CD4-positive, alpha-beta T cell treated with Interleukin-10 for 1 hour (primary cell): ENCODE data around the gene IL4R.

Experiments used
- DNase-seq: peaks from one replicate; pipeline ENCODE4 v3.0.0-alpha.2; 2020

The IL4R gene

DNA sequence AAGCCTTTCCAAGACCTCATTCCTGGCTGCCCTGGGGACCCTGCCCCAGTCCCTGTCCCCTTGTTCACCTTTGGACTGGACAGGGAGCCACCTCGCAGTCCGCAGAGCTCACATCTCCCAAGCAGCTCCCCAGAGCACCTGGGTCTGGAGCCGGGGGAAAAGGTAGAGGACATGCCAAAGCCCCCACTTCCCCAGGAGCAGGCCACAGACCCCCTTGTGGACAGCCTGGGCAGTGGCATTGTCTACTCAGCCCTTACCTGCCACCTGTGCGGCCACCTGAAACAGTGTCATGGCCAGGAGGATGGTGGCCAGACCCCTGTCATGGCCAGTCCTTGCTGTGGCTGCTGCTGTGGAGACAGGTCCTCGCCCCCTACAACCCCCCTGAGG lies 49.5 kb downstream of the IL4R start:
- no peak for DNase-seq

DNA sequence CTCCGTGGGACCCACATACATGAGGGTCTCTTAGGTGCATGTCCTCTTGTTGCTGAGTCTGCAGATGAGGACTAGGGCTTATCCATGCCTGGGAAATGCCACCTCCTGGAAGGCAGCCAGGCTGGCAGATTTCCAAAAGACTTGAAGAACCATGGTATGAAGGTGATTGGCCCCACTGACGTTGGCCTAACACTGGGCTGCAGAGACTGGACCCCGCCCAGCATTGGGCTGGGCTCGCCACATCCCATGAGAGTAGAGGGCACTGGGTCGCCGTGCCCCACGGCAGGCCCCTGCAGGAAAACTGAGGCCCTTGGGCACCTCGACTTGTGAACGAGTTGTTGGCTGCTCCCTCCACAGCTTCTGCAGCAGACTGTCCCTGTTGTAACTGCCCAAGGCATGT lies 50.0 kb downstream of the IL4R start:
- DNase-seq = no peak

DNA sequence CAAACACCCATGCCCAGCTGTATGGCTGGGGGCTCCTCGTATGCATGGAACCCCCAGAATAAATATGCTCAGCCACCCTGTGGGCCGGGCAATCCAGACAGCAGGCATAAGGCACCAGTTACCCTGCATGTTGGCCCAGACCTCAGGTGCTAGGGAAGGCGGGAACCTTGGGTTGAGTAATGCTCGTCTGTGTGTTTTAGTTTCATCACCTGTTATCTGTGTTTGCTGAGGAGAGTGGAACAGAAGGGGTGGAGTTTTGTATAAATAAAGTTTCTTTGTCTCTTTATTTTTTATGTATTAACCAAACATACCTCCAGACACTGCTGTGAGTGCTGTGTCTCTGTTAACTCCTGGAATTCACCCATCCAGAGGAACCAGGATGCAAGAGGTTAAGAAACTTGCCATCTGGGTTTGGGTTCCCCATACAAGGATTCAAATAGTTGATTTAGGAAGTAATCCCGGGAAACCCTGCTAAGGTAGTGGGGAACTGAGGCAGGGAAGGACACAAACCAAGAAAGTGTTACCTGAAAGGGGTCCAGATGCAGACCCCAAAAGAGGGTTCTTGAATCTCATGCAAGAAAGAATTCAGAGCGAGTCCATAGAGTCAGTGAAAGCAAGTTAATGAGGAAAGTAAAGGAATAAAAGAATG lies 50.8 kb downstream of the IL4R start:
- DNase-seq = no peak

DNA sequence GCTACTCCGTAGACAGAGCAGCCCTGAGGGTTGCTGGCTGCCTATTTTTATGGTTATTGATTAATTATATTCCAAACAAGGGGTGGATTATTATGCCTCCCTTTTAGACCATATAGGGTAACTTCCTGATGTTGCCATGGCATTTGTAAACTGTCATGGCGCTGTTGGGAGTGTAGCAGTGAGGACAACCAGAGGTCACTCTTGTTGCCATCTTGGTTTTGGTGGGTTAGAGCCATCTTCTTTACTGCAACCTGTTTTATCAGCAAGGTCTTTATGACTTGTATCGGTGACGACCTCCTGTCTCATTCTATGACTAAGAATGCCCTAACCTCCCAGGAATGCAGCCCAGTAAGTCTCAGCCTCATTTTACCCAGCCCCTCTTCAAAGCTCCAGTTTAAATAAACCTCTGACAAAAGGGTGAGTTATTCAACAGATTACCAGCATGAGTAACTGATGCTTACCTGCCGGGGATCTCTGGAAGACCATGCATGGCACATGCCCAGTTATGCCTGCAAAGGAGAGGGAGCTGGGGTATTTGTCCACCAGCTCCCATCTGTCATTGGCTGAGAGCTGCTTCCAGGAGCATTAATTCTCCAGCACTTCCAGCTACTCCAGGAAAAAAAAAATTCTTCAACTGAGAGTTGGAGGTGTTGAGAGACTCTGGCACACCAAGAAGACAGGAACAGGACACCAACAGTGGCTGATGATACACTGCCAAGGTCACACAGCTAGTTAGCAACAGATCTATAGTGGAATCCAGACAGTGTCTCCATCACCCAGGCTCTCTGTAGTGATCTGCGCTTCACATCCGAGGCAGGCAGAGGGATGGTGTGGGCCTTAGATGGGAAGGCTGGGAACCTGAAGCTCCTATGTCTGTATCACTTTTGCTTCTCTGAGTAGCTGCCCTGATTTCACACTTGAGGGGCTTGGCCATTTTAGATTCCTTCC lies 51.6 kb downstream of the IL4R start:
- no peak for DNase-seq

DNA sequence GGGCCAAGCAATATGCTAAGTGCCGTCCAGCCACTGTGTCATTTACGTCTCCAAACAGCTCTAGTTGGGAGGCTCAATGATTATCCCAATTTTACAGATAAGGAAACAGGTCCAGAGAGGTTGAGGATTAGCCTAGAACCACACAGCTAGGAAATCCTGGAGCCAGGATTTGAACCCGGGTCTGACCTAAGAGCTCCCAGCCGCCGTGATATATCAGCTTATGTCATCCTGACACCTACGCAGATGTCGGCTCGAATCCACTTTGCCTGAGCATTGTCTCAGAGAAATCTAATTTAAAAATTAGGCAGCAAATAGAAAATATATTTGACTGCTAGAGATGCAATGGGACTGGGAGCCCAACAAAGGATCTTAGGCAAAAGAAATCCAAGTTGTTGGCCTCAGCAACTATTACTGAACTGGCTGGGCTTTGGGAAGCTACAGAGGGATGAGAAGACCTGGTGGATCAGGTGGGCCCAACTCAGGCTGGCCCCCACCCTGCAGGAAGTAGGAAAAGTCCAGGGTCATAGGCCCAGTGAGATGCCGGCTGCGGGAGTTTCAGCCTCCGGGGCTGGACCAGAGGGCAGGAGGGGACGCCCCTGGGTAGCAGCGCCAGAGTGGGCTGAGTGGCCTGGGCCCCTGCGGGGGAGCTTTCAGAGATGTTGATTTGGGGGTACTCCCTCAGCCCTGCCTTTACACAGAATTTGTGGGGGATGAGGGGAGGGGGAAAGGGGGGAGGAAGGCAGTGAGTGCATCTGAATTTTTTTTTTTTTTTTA lies 53.1 kb downstream of the IL4R start:
- DNase-seq = no peak

DNA sequence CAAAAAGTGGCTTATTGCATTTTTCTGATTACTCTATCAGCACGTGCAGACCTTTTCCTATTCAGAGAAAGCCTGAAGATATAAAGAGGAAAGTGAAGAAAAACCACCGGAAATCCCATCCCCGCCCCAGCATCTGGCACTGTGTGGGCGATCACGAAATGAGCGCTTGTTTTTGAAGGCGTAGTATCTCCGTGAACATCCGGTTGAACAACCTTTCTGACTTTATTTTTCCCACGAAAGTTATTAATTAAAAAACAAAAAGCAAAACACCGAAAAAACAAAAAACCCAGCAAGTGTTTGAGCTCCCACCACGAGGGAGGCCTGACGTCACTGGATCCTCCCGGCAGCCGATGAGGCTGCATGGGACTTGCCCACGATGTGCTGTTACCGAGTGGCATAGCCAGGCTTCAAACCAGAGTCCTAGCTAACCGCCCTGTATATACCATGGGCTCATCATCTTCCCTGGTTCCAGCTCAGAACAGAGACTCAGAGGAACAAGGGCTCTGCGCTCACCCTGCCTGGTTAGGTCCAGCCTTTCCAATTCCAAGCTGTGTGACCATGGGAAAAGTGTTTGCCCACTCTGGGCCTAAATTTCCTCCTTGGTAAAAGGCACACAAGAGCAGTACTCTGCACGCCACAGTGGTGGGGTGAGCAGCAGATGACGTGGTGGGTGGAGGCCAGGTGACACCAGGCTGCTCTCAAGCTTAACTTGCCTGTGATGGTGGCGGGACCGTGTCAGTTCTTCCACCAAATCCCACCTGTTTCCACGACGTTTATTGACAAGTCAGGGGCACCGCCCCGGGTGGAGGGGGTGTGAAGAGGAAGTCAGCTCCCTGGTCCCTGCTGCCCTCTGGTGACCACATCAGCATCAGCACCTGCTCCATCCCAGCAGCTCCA lies 53.9 kb downstream of the IL4R start:
- DNase-seq = peak; percentile 89

DNA sequence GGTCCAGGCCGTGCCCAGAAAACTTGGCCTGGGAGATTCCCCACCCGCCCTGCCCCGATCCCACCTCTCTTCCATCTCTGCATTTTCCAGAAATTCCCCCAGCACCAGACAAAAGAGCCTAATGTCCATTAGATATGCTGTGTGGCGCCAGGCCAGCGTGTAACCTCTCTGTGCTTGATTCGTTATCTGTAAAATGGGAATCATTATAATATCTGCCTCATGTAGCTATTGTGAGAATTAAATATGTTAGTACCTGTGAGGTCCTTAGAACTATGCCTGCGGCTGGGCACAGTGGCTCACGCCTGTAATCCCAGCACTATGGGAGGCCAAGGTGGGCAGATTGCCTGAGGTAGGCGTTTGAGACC lies 54.6 kb downstream of the IL4R start:
- DNase-seq = no peak

DNA sequence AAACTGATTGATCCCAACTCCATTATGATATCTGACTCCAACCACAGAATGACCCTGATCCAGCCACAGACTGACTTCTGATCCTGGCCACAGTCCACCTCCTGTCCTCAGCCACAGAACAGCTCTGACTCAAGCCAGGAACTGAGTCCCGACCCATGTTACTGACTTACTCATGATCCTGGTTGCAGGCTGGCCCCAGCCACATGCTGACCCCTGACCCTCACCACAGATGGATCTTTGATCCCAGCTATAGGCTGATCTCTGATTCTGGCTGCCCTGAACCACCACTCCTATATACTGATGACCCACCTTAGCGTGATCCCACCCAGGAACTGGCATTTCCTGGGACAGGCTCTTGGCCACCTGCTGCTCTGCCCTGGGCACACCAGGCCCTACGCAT lies 56.0 kb downstream of the IL4R start:
- DNase-seq = no peak

GRCh38 chr16:27370318-27370717 lies 56.5 kb downstream of the IL4R start:
- no peak for DNase-seq

- no peak for DNase-seq
Observed at GRCh38 chr16:27373312-27373711, 59.5 kb downstream of the IL4R start.

GRCh38 chr16:27374221-27374803 lies 60.5 kb downstream of the IL4R start:
- no peak for DNase-seq

DNA sequence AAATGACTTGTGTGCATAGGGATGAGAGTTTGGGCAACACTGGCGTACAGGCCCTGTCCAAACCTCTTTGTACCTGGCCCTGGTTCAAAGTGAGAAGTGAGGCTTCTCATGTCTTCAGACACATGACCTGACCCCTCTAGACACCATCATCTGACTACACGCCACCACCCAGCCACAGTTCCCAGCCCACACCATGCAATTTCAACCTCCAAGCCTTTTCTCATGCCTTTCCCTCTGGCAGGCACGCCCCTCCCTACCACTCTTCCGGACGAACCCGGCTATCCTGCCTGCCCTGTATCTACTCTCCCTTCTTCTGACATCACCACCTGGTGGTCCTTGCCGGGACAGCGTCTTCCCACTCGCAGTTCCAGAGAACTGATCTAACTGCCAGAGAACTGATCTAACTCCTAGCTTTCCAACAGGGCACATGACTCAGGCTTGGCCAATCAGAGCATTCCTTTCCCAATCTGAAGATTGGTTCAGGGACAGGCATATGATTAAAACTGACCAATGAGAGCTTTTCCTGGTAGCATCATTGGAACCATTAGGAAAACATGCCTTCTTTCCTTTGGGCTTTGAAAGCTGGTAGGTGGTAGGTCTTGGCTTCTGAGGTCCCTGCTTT lies 61.1 kb downstream of the IL4R start:
- DNase-seq = peak; percentile 49

DNA sequence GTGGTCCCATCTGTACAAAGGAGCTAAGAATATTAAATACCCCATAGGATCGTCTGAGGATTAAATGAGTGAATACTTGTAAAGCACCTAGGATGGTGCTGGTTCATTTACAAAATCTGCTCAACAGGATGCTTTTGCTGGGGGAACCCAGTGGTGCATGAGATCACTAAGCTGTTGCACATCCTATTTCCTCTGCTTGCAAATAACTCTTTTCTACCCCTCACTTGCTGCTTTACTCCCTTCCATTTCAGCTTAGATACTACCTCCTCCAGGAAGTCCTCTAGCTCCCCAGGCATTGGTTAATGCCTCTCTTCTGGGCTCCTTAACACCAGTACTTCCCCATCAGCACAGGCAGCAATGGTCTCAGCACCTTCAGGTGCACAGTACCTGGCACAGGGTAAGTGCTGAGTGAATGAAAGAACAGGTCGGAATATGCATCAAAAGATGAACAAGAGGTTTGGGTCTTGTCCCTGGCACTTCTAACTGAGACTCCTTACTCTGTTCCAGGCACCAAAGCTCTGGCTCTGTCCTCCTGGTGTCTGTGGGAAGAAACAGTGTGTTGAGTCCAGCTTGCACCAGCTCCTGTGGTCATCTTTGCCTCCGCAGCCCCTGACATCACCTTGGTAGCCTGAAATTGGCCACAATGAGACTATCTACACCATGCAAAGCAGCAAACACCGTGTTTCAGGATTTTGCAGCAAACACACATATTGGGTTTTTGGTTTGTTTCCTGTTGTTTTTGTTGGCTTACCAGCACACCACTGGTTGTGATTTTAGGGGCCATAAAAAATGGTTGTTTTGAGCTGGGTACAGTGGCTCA lies 64.1 kb downstream of the IL4R start:
- DNase-seq = no peak

DNA sequence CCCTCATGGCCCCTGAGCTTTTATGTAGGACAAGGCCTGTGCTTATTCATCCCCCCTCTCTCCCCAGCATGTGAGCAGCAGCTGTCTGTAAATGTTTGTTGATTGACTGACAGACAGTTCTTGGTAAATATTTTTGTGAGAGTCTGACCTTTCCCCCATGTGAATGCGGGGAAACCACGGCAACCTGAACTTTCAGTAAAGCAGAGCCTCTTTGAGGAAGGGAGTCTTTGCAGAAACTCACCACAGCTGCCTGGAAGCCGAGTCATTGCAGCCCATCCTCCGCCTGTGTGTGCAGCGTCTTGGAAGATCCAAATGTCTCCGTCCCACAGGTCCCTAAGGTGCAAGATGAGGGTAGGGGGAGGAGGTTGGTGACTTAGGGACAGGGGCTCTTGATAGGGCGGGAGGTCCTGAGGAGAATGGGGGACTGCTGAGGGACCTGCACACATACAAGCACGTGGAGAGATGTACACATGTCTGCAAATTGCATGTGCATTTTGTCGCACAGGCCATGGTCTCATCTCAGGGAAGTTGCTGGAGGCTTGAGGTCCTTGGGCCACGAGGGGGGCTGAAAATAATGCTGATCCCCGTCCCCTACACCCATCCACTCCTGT lies 65.2 kb downstream of the IL4R start:
- no peak for DNase-seq

GRCh38 chr16:27379919-27380318 lies 66.1 kb downstream of the IL4R start:
- DNase-seq = no peak

DNA sequence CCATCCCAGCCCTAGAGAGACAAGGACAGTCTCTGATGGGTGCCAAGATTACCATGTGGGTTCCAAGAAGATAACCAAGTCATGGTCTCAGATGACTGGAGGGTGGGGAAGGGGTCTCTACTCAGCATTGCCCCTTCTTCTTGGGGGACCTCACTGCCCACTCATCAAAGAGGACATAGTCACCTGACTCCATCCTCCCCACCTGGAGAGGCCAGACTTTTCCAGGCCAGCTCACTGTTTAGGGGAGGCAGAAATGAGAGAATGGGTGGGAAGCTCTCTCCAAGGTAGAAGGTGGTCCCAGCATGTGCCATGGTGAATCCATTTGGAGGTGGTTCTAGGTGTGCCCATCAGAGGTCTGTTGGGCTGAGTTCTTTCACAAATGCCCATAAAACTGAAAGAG lies 67.5 kb downstream of the IL4R start:
- DNase-seq = no peak

DNA sequence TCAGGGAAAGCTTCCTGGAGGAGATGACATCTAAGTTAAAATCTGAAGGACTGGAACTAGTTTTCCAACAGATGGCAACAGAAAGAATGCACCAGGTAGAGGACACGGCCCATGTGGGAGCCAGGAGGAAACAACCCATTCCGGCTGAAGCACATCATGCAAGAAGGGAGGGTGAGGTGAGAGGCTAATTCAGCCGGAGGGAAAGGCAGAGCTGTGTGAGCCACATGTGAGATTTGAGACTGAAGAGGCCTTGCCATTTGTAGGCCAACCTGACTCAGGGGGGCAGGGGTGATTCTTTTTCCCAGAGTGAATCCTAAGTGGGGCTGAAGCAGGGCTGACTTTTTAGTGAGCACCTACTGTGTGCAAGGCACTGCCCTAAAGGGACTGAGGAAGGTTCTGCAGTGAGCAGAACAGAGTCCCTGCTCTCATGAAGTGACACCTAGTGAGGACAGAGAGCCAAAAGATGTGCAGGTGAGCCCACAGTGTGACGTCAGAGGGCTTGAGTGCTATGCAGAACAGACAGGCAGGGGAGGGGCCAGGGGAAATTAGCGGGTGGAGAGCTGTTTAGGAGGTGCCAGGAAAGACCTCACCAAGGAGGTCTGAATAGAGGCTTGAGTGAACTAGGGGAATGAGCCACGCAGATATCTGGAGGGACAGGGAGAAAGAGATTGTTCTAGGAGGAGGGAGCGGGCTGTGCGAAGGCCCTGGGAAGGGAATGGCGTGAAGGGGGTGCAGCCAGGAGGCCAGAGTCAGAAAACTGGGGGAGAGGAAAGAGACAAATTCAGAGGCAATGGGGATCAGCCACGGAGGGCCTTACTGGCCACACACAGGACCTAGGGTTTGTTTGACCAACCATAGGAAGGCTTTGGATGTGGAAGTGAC lies 68.4 kb downstream of the IL4R start:
- DNase-seq = no peak

DNA sequence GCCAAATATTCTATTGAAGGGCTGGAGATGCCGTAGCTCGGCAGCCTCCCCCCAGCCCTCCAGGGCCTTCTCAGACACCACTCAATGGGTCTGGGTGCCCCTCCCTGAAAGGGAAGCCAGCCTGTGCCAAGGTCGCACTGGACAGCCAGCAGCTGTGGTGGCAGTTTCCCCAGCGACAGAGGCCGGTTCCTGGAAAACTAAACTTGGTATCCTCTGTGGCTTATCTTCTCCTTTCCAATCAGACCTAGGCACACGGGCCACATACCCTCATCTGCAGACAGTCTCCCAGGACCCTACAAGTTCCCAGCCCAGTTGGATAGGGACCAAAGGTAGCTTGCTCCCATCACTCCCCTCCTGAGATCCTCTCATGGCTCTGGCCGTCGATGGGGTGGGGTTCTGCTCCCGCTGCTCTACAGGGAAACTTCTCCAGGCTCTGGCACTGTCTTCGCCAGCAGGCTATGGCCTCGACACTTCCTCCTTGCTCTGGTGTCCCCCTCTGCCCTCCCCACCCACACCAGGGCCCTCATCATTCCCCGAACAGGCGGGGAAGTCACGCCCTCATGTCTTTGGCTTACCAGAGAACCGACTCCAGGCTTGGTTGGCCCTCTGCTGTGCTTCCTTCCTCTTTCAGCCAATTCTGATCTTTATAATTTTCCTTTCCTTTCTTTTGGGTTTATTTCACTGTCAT lies 69.9 kb downstream of the IL4R start:
- DNase-seq = no peak

GRCh38 chr16:27384425-27384824 lies 70.7 kb downstream of the IL4R start:
- no peak for DNase-seq
